Measurements from ENCODE around the gene EHD1. TPM values are rescaled to one million over a fixed set of nuclear protein-coding genes. Genes with fewer than 3 reads are reported as not detected.
A peak's percentile ranks its signal among the peaks of the same experiment; 100 is the strongest.

The EHD1 gene
- total RNA-seq, 1 experiment from 2014 or later, result 73.5 TPM

DNA sequence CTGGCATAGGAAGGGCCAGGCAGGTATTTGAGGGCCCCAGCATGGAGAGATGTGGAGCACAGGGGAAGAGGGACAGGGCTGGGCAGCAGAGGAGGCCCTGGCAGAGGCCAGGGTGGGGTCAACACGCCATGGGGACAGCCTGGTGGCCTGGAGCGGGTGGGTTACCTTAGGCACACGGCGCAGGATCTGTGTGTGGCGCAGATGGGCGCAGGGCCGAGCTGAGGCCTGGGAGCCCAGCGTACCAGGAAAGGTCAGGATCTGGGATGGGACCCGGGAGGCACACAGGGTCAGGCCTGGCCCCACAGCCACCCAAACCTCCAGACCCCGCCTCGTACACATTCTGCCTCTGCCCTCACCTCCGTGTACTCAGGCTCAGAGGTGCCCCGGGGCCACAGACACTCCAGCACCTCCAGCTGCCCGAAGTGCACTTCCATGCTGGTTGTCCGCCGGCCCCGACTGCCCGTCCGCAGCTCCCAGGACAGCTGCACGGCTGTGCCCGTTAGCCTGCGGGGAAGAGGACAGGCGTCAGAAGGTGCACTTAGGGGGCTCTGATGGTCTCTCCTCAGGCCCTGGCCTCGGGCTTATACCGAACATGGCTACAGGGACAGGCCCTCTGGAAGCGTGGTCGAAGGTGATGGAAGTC, 32.2 kb upstream of the EHD1 start:
- no peak for DNase-seq (ENCODE audit: low read depth)

DNA sequence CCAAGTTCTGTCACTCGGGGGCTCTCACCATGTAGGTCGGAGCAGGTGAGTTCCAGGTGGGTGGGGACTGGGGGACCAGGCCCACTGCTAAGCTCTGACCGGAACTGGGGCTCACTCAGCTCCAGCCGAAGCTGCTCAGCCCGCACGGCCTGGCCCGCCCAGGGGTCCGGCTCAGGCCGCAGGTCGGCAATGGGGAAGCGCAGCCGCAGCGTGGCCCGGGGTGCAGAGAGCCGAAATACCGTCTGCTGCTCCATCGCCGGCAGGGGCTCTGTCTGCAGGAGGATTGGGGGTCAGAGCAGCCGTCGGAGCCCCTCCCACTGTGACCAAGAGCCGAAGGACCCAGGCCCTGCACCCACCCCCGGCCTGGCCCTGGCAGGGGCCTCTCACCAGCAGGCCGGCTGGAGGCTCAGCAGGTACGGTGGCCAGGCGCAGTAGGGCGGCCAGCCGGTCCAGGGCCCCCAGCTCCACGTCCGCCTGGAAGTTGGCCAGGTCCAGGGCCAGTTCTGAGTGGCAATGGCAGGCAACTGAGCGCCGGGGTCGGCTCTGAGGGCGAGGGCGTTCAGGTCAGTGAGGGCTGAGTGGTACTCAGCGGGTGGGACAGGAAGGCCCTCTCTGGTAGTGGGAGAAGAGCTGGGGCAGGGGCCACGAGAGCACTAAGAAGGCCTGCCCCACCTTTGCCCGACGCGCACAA, 31.4 kb upstream of the EHD1 start:
- no peak for DNase-seq (ENCODE audit: low read depth)

DNA sequence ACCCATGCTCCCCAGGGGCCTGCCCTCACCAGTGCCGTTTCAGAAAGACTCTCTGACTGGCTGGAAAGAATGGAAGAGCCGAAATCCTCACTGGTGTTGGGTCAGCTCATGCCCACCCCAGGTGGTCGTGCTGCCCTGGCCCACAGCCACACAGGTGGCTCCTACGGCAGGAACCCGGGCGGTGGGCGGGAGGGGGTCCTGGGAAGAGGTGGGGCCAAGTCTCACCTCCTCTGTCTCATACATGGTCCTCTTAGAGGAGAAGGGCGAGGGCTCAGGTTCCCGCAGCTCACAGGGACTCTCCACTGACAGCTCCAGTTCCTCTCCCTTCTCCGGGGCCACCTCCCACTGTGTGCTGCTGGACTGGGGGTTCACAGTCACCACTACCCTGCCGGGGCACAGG, 30.3 kb upstream of the EHD1 start:
- no peak for DNase-seq (ENCODE audit: low read depth)

DNA sequence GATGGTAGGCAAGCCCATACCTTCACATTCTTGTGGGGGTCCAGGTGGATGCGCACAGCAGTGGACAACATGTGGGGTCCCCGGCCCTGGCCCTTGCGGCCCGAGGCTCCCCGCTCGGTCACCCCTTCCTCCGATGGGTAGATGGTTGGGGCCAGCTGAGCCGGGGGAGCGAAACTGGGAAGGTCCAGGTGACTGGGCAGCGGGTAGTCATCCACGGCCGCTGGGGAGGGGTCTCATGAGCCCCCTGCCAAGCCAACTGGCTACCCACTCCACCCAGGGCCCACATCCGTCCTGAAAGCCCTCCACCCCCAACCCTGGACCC, 27.9 kb upstream of the EHD1 start:
- no peak for DNase-seq (ENCODE audit: low read depth)

DNA sequence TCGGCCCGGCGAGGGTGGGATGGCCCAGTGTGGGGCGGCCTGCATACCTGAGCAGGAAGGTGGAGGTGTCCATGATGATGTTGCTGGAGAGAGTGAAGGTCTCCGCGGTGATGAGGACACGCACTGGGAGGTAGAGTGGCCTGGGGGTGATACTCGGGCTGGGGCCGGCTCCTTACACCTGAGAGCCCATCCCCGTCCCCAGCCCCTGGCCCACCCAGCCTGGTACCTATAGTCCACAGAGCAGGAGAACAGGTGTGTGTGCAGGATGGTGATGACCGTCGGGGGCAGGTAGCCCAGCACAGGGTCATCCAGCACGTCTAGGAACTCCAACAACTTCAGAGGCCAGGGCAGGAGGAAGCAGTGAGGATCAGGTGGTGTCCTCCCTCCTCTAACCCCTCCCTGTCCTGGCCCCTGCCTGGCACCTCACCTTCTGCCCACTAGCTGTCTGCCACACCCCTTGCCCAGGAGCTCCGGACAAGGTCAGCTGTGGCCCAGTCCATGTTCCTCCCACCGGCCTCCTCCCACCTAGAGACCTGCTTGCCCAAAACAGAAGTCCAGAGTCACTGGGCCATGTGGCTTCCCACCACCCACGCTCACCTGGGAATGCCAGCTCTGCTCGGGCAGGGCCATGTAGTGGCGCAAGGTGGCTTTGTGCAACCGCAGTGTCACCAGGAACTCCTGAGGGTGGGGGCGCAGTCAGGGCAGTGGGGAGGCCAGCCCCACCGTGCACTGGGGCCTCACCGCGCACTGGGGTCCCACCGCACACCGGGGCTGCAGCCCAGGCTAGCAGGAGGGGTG, 27.3 kb upstream of the EHD1 start:
- no peak for DNase-seq (ENCODE audit: low read depth)

DNA sequence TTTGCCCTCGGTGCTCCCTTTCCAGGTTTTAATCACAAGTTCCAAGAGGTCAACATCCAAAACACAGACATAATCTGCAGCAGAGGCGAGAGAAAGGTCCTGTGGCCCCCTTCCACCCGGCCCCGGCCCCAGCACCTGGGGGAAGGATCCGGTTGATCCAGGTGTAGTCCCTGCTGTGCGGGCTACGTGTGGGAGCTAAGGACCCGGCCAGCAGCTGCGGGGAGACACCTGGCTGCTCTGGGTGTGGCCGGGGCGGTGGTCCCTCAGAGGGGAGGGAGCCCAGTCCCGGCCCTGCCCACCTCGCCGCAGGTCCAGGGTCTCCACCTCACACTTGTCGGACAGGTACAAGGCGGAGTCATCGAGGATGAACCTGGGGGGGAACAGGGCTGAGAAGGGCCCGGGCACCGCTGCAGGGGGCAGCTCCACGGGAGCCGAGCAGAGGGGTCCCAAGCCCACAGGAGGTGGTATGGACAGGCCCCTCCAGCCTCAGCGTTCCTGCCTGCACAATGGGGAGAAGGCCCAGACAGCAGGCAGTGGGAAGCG, 24.9 kb upstream of the EHD1 start:
- no peak for DNase-seq (ENCODE audit: low read depth)

DNA sequence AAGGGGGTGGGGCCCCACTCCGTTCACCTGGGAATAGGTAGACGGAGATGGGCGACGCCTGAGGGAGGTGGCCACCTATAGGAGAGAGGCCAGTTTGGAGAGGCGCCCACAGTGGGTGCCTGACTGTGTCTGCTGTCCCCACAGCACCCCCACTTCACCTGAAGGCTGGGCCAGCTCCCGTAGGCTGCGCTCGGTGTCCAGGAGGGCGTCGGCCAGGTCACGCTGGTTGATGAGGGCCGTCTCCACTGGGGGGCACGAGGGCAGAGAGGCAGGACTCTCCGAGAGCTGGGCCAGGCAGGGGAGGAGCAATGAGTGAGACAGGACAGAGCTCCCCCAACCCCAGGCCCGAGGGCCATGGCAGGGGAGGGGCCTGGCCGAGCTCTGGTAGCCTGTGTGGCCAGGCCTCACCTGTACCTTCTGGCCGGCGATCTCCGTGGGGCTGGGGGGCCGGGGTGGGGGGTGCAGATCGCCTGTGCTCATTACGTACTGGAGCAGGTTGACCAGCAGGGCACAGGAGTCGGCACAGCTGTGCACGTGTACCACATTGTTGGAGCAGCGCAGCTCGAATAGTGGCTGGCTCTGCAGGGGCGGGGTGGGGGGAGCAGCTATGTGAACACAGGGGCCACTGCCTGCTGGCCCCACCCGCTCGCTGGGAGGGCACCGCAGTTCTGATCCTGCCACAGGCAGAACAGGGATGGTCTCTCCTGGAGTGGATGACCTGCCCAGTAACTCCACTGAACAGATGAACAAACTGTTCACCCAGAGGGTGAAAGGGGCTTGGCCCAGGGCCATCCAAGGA, 23.9 kb upstream of the EHD1 start:
- no peak for DNase-seq (ENCODE audit: low read depth)

DNA sequence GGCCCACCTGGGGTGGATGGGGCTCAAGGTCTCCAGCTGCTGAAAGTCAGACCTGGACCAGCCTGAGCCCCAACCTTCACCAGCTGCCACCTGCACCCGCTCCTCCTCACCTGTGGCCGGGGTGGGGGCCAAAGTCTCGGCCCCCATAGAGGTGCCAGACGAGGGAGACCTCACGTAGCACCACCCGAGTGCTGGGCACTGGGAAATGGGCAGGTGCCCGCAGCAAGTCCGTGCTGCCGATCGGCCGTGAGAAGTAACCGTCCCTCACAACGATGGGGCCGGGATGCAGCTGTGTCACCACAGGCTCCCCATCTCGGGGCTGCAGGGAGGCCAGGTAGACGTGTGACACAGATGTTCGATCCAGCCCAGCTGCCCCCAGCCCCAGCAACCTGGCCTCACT, 22.4 kb upstream of the EHD1 start:
- DNase-seq (ENCODE audit: low read depth), result no peak

DNA sequence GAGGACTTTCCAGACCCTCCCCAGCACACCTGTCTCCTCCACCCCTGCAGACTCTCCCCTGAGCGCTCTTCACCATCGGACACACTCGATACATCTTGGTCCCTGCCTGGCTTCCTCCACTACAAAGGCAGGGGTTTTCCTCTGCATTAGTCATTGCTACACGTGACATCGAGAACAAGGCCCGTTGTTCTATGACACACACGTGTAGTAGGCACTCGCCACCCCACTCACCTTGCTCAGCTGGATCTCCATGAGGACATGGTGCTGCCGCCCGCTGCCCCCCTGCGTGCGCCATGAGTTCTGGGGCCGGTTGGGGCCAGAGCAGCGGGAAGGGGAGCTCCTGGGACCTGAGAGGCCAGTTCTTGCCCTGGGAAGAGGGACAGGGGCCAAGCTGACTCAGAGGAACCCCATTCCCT, 21.9 kb upstream of the EHD1 start:
- DNase-seq (ENCODE audit: low read depth), result no peak

DNA sequence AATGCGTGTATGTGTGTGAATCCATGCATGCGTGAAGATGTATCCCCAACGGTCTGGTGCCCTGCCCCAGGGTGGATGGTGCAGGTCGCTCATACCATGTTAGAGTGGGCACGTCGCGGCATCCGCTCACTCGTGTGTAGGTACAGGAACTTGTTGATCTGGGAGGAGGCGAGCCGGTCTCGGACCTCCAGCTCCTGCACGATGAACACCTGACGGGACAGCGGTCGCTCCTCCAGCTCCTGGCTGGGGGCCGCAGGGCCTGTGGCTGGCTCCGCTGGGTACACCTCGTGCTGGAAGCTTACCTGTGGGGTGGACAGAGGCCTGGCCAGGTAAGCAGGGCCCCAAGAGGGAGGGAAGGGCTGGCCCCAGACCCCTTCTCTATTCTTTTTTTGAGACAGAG, 20.1 kb upstream of the EHD1 start:
- DNase-seq (ENCODE audit: low read depth), result no peak

DNA sequence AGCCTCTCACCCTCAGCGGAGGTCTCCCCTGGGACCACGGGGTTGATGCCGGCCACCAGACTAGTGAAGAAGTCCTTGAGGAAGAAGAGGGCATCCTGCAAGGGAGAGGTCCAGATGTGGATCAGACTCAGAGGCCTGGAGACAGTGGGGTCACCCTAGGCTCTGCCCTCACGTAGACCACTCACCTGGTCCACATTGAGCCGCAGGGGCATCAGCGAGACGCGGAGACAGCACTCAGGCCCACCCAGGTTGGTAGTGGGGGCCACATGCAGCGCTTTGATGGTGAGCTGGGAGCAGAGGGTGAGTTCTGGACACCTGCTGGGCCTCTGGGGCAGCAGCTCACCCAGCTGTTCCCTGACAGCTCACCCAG, 19.6 kb upstream of the EHD1 start:
- no peak for DNase-seq (ENCODE audit: low read depth)

DNA sequence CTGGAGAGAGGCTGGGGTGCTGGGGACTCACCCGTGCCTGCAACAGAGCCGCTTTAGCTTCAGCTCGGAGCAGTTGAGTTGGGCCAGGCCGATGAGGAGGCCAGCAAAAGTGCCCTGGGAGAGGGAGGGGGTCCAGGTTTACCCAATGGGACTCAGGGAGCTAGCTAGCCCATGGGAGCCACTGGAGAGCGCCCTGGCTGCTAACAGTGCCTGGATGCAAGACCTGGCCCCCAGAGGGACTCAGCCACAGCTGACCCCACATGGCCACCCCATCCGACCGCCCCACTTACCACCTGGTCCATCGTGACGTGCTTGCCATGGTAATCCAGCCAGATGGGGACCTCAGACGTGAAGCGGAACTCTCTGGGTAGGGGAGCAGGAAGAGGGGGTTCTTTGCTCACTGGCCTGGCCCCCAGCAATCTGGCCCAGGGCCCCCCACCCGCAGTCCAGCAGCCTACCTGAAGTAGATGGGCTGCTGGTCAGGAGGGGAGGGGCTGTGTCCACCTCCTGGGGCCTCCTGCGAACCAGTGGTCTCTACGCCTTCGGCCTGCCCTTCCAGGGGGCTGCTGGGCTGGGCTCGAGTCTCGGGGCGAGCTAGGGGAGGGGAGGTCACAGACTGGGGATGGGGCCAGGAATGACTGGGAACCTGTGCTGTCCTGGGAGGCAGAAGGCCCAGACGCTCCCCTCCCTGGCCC, 19.1 kb upstream of the EHD1 start:
- no peak for DNase-seq (ENCODE audit: low read depth)

DNA sequence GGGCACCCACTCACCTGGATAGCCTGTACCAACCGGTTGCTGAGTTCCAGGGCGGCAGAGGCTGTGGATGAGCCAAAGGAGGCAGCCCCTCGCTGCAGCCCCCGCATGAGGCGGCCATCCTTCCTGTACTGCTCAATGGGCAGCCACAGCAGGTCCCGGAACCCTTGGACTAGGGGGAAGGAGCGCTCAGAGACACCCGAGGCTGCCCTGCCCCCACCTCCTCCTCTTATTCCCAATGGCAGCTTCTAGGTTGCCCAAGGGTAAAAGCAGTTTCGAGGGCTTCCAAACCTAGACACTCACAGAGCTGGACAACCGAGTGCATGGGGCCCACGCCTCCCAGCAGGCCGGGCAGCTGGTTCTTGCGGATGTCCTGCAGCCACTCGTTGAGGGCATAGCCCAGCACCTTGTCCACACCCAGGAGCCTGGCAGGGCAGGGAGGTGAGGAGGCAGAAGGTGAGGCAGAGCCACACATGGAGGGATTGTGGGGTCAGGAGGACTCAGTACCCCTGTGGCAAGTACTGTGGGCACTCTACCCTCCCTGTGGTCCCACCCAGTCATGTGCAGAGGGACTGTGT, 18.1 kb upstream of the EHD1 start:
- DNase-seq (ENCODE audit: low read depth), result no peak

DNA sequence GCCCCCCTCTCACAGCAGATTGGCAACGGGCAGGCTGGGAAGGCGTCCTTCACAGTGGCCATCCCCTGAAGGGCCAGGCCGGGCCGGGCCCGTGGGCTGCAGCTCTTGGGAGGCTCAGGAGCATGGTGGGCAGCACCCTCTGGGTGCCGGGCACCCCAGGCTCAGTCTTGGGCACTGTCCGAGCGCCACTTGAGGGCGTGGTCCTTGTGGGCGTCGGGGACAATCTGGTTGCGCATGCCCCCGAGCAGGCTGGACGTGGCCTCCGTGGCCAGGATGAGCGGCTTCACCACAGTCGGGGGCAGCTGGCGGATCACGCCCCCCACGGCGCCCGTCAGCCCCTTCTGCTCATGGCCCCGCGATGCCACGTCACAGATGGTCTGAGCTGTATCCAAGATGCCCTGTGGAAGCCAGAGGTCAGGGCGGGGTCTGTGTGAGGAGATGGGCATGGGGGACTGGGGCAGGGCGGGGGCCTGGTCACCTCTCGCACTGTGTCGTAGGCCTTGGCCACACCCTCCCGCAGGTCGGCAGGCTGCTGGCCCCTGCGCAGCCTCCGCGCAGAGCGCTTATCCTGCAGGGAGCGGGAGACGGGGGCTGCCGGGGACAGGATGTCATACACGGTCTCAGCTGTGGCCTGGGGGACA, 16.5 kb upstream of the EHD1 start:
- DNase-seq (ENCODE audit: low read depth), result no peak

DNA sequence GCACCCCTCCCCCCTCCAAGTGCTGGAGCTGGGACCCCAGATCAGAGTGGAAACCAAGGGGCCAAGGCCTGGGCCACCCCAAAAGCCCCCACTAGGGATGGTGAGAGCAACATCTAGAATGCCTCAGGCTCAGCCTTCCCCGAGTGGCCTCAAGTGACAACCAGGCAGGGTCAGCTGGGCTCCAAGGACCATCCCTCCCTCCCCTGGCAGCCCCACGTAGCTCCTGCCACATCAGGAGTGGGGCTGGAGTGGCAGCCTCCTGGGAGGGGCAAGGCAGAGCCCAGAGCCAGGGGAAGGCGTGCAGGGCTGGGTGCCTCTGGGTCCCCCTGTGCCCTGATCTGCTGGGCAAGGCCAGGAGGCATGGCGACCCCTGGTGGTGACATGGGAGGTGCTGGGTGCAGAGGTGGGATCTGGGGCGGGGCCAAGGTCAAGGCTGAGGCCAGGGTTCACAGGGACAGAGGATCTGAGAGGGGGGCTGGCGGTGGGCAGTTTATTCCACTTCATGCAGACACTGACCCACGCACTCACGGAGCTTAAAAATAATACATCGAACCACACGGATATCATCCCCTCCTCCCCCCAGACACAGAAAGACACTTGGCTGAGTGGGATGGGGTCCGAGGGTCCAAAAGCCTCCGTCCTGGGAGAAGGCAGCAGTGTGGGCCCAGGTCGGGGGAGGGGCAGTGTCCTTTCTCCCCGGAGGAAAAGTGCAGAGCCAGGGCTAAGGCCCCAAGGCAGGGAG, 15.8 kb upstream of the EHD1 start:
- DNase-seq (ENCODE audit: low read depth), result peak; percentile 58

DNA sequence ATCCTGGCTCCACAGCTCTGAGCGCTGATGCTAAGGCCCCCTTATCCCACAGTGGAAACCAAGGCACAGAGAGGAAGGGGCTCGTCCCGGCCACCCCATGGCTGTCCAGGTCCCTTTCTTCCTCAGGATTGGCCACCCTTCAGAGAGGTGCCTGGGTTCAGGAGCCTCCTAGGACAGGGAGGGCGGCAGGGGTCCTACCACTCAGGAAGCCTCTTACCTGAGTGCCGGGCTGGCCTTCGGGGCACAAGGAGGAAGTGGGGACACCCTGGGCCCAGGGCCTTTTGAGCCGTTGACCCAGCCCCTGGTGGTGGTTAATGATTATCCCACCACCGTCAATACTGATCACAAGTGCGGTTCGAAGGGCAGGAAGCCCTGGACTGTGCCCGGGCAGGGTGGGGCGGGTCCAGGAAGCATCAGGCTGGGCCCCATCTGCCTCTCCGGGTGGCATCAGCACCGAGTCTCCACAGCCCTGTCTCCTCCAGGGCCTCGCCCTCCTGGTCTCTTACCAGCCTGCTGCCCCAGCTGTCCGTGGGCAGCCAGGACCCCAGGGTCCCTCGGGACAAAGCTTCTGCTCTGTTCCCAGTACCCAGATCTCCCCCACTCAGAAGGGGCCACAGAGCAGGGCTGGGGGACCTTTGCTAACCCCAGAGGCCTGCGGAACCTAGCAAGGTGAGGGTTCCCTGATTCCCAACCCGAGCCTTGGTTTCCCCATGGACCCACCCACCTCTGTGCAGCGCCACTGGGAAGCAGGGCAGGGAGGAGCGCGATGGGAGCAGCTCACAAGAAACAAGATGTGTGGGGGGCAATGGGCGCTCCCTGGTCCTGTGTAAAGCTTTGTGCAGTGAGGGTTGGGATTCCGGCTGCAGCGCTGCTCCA, 15.0 kb upstream of the EHD1 start:
- no peak for DNase-seq (ENCODE audit: low read depth)

DNA sequence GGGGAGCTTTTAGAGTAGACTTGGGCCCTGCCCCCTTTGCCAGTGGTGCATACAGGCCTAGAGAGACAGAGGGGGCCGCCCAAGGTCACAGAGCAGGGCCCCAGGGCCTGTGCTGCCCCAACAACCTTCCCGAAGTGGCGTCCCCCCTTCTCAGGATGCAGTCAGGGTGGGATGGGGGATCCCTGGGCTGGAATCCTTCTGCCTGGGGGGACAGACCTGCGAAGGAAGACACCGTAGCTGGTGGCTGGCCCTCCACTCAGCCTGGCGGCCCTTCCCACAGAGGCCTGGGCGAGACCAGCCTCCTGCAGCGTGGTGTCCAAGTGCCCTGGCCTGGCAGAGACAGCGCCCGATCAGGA, 14.4 kb upstream of the EHD1 start:
- no peak for DNase-seq (ENCODE audit: low read depth)

DNA sequence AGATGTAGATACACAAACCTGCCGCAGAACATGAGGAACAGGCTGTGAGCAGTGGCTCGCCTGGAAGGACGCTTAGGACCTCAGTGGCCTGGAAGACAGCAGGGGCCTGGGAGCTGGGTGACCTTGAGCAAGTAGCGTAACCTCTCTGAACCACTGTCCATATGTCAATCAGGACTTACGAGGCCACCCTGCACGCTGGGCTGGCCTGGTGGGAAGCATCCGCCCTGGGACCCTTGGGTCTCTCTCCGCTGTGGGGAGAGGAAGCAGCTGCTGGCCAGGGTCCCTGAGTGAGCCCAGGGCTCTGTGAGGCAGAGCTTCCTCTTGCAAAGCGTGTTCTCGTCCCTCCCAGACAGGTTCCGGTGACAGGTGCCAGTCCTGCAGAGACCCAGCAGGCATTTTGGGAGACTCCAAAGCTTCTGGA, 14.0 kb upstream of the EHD1 start:
- no peak for DNase-seq (ENCODE audit: low read depth)

DNA sequence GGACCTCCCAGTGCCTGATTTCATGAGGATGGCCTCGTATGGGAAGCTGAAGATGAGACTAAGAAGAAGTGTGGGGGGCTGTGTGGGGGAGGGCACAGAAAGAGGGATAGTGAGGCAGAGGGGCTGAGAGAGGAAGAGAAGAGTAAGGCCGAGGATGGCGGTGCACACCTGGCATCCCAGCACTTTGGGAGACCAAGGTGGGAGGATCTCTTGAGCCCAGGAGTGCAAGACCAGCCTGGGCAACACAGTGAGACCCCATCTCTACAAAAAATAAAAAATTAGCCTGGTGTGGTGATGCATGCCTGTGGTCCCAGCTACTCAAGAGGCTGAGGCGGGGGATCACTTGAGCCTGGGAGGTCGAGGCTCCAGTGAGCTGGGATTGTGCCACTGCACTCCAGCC, 13.5 kb upstream of the EHD1 start:
- DNase-seq (ENCODE audit: low read depth), result no peak

Data from LHCN-M2 (cell line).